Esophagus squamous epithelium (tissue), 5 donors: ENCODE results near the gene ITPKB. TPM values are rescaled to one million over a fixed set of nuclear protein-coding genes. Genes with fewer than 3 reads are reported as not detected.

ENCODE experiments used
- DNase-seq: peaks from one replicate; lab custom pipeline; 2025; lab: John Stamatoyannopoulos, UW
- H3K27ac ChIP-seq, 4 donors: fragments of 200-600 bp; sonication (generic); one replicate each; pipeline ENCODE4 v1.5.1; 2016 to 2019; ENCODE audit warnings: mild to moderate bottlenecking in 1 of 4
- H3K27me3 ChIP-seq, 4 donors: fragments of 200-600 bp; sonication (generic); 1 replicate in 3 of 4; 2 replicates in 1 of 4; pipeline versions ENCODE4 v1.5.1 to v1.6.0; 2017 to 2021; ENCODE audit warnings: antibody characterized with exemption in 1 of 4
- H3K36me3 ChIP-seq, 3 donors: fragments of 200-600 bp; sonication (generic); one replicate each; pipeline ENCODE4 v1.5.1; 2016 to 2019
- H3K4me1 ChIP-seq, 3 donors: fragments of 200-600 bp; sonication (generic); one replicate each; pipeline ENCODE4 v1.5.1; 2017 to 2019
- H3K4me3 ChIP-seq, 4 donors: fragments of 200-600 bp; sonication (generic); 1 replicate in 3 of 4; 2 replicates in 1 of 4; pipeline ENCODE4 v1.5.1; 2016 to 2019; ENCODE audit warnings: mild to moderate bottlenecking in 2 of 4, moderate library complexity in 1 of 4
- H3K9me3 ChIP-seq, 3 donors: fragments of 200-600 bp; sonication (generic); one replicate each; pipeline ENCODE4 v1.5.1; 2016 to 2019
- CTCF ChIP-seq, 6 experiments: fragments of 450-650 bp in 4 of 6; fragments of 200-600 bp in 2 of 6; sonication (generic) in 2 of 6; IDR thresholded peaks; one replicate each; pipeline ENCODE4 v1.5.1; 2016 to 2019; ENCODE audit warnings: antibody characterized with exemption in 6 of 6, mild to moderate bottlenecking in 4 of 6, moderate library complexity in 4 of 6
- POLR2A ChIP-seq, 4 donors: fragments of 450-650 bp; IDR thresholded peaks; one replicate each; pipeline ENCODE4 v1.6.1; 2017; ENCODE audit warnings: antibody characterized with exemption in 4 of 4, mild to moderate bottlenecking in 4 of 4, moderate library complexity in 3 of 4
- WGBS, 2 donors: methylation state at CpG; one replicate each; pipeline ENCODE4 v1.1.5; 2018; 5-methylcytosine and 5-hydroxymethylcytosine counted together
- intact Hi-C: fragments of 100-400 bp; cut with DNase I; formaldehyde crosslinking; loops from one replicate; pipeline ENCODE4 v1.15.0; 2022
- total RNA-seq, 4 donors: library from RNA; depleted of rRNA; stranded (reverse); fragments of >200 nt; gene quantifications; one replicate each; pipeline ENCODE4 v1.1.0, GENCODE V29; 2016
- donor health status: DM: yes; HTN: yes; CAD: no.

Gene ITPKB
- total RNA-seq, 4 donors from 2014 or later, result 10.7 to 22.3 (median 15.9) TPM

DNA sequence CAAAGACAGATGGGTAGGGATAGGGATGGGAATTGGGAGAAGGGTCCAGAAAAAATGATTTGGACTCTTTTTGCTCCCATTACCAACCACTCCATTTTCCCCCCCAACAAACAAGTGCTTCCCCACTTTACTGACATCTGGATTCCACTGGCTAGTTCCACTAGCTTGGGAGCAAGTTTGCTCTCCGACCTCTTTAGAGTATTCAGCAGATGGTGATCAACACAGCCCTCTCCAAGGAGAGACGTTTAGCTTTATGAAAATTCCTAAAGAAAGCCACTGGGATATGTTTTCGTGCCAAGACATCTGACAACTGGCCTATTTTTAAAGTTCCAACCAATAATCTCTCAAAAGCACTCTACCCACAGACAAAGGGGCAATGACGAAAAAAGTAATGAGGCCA, 50.3 kb downstream of the ITPKB start:
- DNase-seq, result no peak
- Histone ChIP-seq H3K9me3 (no peaks in the 10 kb centered on the region), H3K4me1 (peaks cover 29 to 95% (median 50%) of the 10 kb centered on the region in 3 donors), H3K4me3 (no peak overlapping the region), H3K27me3 (no peaks in the 10 kb centered on the region), H3K36me3 (no peaks in the 10 kb centered on the region), H3K27ac (peak overlapping the region in 3 of 4 donors; percentile 74 to 87 (median 84))
- TF ChIP-seq POLR2A (IDR thresholded peaks at IDR 0.05) (no peak), CTCF (IDR thresholded peaks at IDR 0.05) (no peak)
- intact Hi-C loops, result no loop called here
- 69 to 81% methylated on average over 4 of the region's 4 CpGs for WGBS, 2 donors

- peaks cover 29 to 97% (median 48%) of the 10 kb centered on the region in 3 donors for H3K4me1 ChIP-seq
- TF ChIP-seq POLR2A (IDR thresholded peaks at IDR 0.05) (no peak), CTCF (IDR thresholded peaks at IDR 0.05) (no peak)
- no peaks in the 10 kb centered on the region for H3K36me3 ChIP-seq
- no peaks in the 10 kb centered on the region for H3K27me3 ChIP-seq
- no peak overlapping the region for H3K4me3 ChIP-seq
- WGBS, 2 donors, result 43 to 63% methylated on average over 2 to 6 of the region's 6 CpGs
- no peaks in the 10 kb centered on the region for H3K9me3 ChIP-seq
- H3K27ac ChIP-seq, result peak overlapping the region in 3 of 4 donors; percentile 74 to 87 (median 84)
- DNase-seq, result no peak
- intact Hi-C loops, result no loop called here
These were observed 50.9 kb downstream of the ITPKB start for GRCh38 chr1:226688056-226688748.

DNA sequence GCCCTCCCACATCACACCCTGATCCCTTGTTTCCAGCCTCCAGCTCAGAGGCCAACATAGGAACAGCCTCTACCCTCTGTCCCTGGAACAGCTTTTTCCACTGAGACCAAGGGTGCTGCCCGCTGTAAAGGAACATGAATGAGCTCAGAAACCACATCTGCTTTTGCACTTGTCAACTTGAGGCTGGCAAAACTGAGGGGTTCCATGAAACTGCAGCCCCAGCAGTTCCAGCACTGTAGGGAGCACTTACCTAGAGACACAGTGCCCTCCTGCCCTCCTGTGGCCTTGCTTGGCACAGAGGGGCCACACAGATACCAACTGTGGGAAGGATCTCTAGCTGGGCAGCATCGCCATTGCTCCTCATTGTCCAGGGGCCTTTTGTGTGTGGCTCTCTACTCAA, 51.7 kb downstream of the ITPKB start:
- Histone ChIP-seq H3K4me1 (peaks cover 25 to 97% (median 47%) of the 10 kb centered on the region in 3 donors), H3K36me3 (no peaks in the 10 kb centered on the region), H3K27ac (peak overlapping the region in 3 of 4 donors; percentile 68 to 87 (median 74)), H3K27me3 (no peaks in the 10 kb centered on the region), H3K9me3 (no peaks in the 10 kb centered on the region), H3K4me3 (no peak overlapping the region)
- DNase-seq, result no peak
- intact Hi-C loops, result no loop called here
- TF ChIP-seq POLR2A (IDR thresholded peaks at IDR 0.05) (no peak), CTCF (IDR thresholded peaks at IDR 0.05) (peak in 3 of 6 experiments; percentile 10 to 16 (median 15))
- WGBS, 2 donors, result 100% methylated on average over 1 of the region's 2 CpGs

GRCh38 chr1:226686440-226687425, 52.3 kb downstream of the ITPKB start:
- intact Hi-C loops, result no loop called here
- no peak overlapping the region for H3K4me3 ChIP-seq
- peak overlapping the region in 3 of 4 donors; percentile 68 to 87 (median 74) for H3K27ac ChIP-seq
- peaks cover 24 to 97% (median 47%) of the 10 kb centered on the region in 3 donors for H3K4me1 ChIP-seq
- no peaks in the 10 kb centered on the region for H3K27me3 ChIP-seq
- TF ChIP-seq CTCF (IDR thresholded peaks at IDR 0.05) (no peak), POLR2A (IDR thresholded peaks at IDR 0.05) (no peak)
- DNase-seq, result no peak
- no peaks in the 10 kb centered on the region for H3K36me3 ChIP-seq
- no peaks in the 10 kb centered on the region for H3K9me3 ChIP-seq
- 53 to 83% methylated on average over 8 to 9 of the region's 12 CpGs for WGBS, 2 donors
